Naive thymus-derived CD4-positive, alpha-beta T cell (primary cell): ENCODE results near the gene TLCD5. TPM values are rescaled to one million over a fixed set of nuclear protein-coding genes. Genes with fewer than 3 reads are reported as not detected.

Experiments
- ATAC-seq: fragments of 150-1000 bp; cut with Tn5 transposase; 2 replicates; pipeline ENCODE4 v1.10.0; 2021; ENCODE audit warnings: mild to moderate bottlenecking, moderate library complexity
- CTCF ChIA-PET: fragments of 350-600 bp; sonication (Branson Sonifier 250); formaldehyde crosslinking; loops from one replicate; lab custom pipeline; 2021; ENCODE audit warnings: antibody characterized with exemption; lab: Charles Lee
- POLR2A ChIA-PET: fragments of 350-600 bp; sonication (Branson Sonifier 250); formaldehyde crosslinking; loops from one replicate; lab custom pipeline; 2021; ENCODE audit warnings: antibody characterized with exemption, inconsistent platforms; lab: Charles Lee
- DNase-seq, 9 donors: peaks; one replicate each; pipeline versions ENCODE4 v3.0.0 to v3.0.0-alpha.2; 2020 to 2022; ENCODE audit warnings: mixed read lengths in 1 of 9
- H3K27ac ChIP-seq: one replicate; pipeline ENCODE4 v1.7.0; 2013; ENCODE audit warnings: mild to moderate bottlenecking, low read depth, low read length, moderate library complexity
- H3K27me3 ChIP-seq, 2 donors: one replicate each; pipeline ENCODE4 v1.7.0; 2013; ENCODE audit warnings: low read length in 2 of 2, mild to moderate bottlenecking in 2 of 2, moderate library complexity in 2 of 2; ENCODE audit not compliant: control insufficient read depth in 2 of 2, insufficient read depth in 2 of 2
- H3K36me3 ChIP-seq, 3 experiments: 1 replicate in 2 of 3; 2 replicates in 1 of 3; pipeline ENCODE4 v1.7.0; 2013; ENCODE audit warnings: low read length in 3 of 3, mild to moderate bottlenecking in 3 of 3, moderate library complexity in 1 of 3; ENCODE audit not compliant: insufficient read depth in 3 of 3, control insufficient read depth in 2 of 3
- H3K4me1 ChIP-seq, 2 donors: one replicate each; pipeline ENCODE4 v1.7.0; 2013; ENCODE audit warnings: low read length in 2 of 2, mild to moderate bottlenecking in 2 of 2, moderate library complexity in 1 of 2; ENCODE audit not compliant: control insufficient read depth in 2 of 2, insufficient read depth in 2 of 2
- H3K4me3 ChIP-seq: 2 replicates; pipeline ENCODE4 v1.7.0; 2013; ENCODE audit warnings: mild to moderate bottlenecking, low read length
- H3K9me3 ChIP-seq, 3 experiments: 1 replicate in 2 of 3; 2 replicates in 1 of 3; pipeline ENCODE4 v1.7.0; 2013; ENCODE audit warnings: low read length in 3 of 3; ENCODE audit not compliant: control insufficient read depth in 2 of 3
- H3K27ac Mint-ChIP-seq, 9 donors: one replicate each; pipeline ENCODE4 v1.8.0; 2020 to 2022; ENCODE audit warnings: mixed read lengths in 9 of 9, mild to moderate bottlenecking in 8 of 9, moderate library complexity in 5 of 9, inconsistent platforms in 2 of 9
- H3K27me3 Mint-ChIP-seq, 5 donors: one replicate each; pipeline ENCODE4 v1.8.0; 2021 to 2022; ENCODE audit warnings: mixed read lengths in 5 of 5, mild to moderate bottlenecking in 1 of 5
- H3K36me3 Mint-ChIP-seq, 5 donors: one replicate each; pipeline ENCODE4 v1.8.0; 2020 to 2022; ENCODE audit warnings: mixed read lengths in 5 of 5, mild to moderate bottlenecking in 3 of 5, inconsistent platforms in 1 of 5
- H3K4me1 Mint-ChIP-seq, 7 donors: one replicate each; pipeline ENCODE4 v1.8.0; 2020 to 2022; ENCODE audit warnings: mixed read lengths in 7 of 7, mild to moderate bottlenecking in 3 of 7, inconsistent platforms in 1 of 7
- H3K4me3 Mint-ChIP-seq, 10 donors: one replicate each; pipeline ENCODE4 v1.8.0; 2020 to 2022; ENCODE audit warnings: mild to moderate bottlenecking in 10 of 10, mixed read lengths in 10 of 10, moderate library complexity in 6 of 10, inconsistent platforms in 2 of 10
- H3K9me3 Mint-ChIP-seq, 11 donors: one replicate each; pipeline ENCODE4 v1.8.0; 2020 to 2022; ENCODE audit warnings: mixed read lengths in 11 of 11, mild to moderate bottlenecking in 4 of 11, inconsistent platforms in 1 of 11, moderate library complexity in 1 of 11
- intact Hi-C, 2 donors: fragments of 100-400 bp; cut with micrococcal nuclease; formaldehyde crosslinking; loops; one replicate each; pipeline ENCODE4 v1.15.1; 2023
- polyA plus RNA-seq, 2 donors: library from polyadenylated mRNA; unstranded; fragments of 300-500 nt; fragmentation: Illumina TruSeq; gene quantifications; one replicate each; pipeline ENCODE4 v1.2.3, GENCODE V29; 2021
- total RNA-seq, 6 experiments: library from RNA in 5 of 6; stranded (reverse) in 5 of 6; gene quantifications; 1 replicate in 5 of 6; 2 replicates in 1 of 6; pipeline ENCODE4 v1.2.3 and lab custom pipeline; 2021 to 2026

The TLCD5 gene
- total and polyA plus RNA-seq, 7 experiments from 2014 or later, result 0.11 to 0.48 (median 0.17) TPM; not detected in 4

DNA sequence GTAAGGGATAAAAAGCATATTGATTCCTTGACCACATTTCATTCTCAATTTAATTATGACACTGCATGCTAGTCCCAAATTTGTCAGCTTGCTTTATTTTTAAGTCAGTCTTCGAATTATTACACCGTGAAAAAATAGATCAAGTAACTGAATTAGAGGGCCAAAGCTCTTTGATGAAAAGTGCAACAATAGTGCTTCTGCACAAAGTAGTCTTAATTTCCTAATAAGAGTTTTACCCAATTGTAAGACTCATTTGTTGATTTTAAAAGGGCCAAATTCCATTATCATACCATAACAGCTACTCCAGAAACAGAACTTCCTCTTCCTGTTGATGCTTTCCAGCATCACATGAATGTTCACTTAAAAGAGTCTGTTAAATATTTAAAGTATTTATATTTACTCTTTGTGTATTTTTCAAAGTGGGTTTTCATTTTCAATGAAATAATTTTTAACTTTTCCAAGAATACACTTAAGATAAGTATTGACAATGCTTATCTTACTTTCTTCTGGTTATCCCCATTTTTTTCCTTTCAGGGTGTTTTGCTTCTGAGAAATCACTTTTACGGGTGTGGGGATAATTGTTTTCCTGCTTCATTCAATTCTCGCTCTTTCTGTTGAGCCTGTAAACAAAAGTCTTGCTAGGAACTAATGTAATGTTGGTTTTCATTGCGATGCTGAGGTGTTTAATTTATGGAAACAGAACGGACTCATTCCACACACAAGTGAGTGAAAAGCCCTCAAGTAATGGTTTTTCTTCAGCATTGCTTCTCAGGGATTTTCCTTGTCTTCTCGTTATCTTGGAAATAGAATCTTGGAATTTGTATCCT is 13.2 kb downstream of the TLCD5 start:
- peaks cover 13 to 24% of the 10 kb centered on the region in 2 donors for H3K4me1 ChIP-seq
- ATAC-seq, result no peak
- intact Hi-C loops, result loop anchor here (5.0 to 10.0 kb wide), 5 partner anchors 74 to 614 kb away; partner anchors contain the start of genes GRIK4 (in 1 of the 2), NECTIN1 (in 1 of the 2) and OAF (in 1 of the 2)

DNA sequence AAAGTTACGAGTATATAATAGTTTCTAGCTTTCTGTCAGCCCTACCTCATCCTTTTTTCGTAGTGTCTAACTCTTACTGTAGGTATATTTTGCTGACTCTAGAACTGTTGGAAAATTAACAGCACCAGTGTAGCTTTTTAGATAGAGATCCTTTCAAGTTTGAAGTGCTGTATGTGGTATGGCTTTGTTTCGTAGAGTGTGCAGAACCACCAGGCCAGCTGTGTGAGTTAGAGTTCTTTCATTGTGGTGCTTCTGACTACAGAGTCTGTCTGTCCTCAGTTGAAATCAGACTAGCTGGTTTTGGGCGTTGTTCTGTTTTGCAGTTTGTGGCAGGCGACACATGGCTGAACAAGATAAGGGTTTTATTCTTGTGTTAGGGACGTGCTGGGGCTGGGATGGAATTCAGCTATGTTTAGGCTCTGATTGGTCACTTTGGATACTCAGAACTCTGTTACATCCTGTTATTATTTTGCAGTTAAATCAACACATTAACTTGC is 14.3 kb downstream of the TLCD5 start:
- ChIA-PET POLR2A (no interaction called here), CTCF (interaction anchor here (0.7 kb wide), 1 partner anchor 12 kb away, joined by 3 read pairs; no protein-coding TSS in a partner anchor)
- Histone ChIP-seq H3K4me1 (peaks cover 23 to 35% of the 10 kb centered on the region in 2 donors), H3K36me3 (no peaks in the 10 kb centered on the region), H3K4me3 (no peak overlapping the region), H3K9me3 (no peaks in the 10 kb centered on the region), H3K27ac (no peak overlapping the region), H3K27me3 (peaks cover 0 to 47% of the 10 kb centered on the region in 2 donors)
- H3K9me3 Mint-ChIP-seq, result peaks cover 0 to 18% (median 5%) of the 10 kb centered on the region in 11 donors
- ATAC-seq (no peak), DNase-seq (no peak)
- peaks cover 0 to 10% (median 5%) of the 10 kb centered on the region in 5 donors for H3K36me3 Mint-ChIP-seq
- H3K27ac Mint-ChIP-seq, result no peak overlapping the region
- H3K4me1 Mint-ChIP-seq, result peaks cover 31 to 49% (median 38%) of the 10 kb centered on the region in 7 donors
- intact Hi-C loops, result loop anchor here (5.0 to 10.0 kb wide), 5 partner anchors 73 to 615 kb away; partner anchors contain the start of genes GRIK4 (in 1 of the 2), NECTIN1 (in 1 of the 2) and OAF (in 1 of the 2)
- peaks cover 47 to 66% (median 60%) of the 10 kb centered on the region in 5 donors for H3K27me3 Mint-ChIP-seq
- peak overlapping the region in 1 of 10 donors; percentile 39 for H3K4me3 Mint-ChIP-seq

More for the DNA sequence above, 13.2 kb downstream of the TLCD5 start:
- no peak for DNase-seq
- Mint-ChIP-seq H3K4me1 (peaks cover 27 to 40% (median 31%) of the 10 kb centered on the region in 7 donors), H3K4me3 (peak overlapping the region in 9 of 10 donors; percentile 70 to 95 (median 85)), H3K27me3 (peaks cover 50 to 68% (median 64%) of the 10 kb centered on the region in 5 donors), H3K36me3 (peaks cover 0 to 10% (median 5%) of the 10 kb centered on the region in 5 donors), H3K27ac (peak overlapping the region in 1 of 9 donors; percentile 19), H3K9me3 (peaks cover 0 to 18% (median 5%) of the 10 kb centered on the region in 11 donors)
- POLR2A ChIA-PET, result no interaction called here
- Histone ChIP-seq H3K27ac (no peak overlapping the region), H3K9me3 (no peaks in the 10 kb centered on the region), H3K4me3 (no peak overlapping the region), H3K36me3 (no peaks in the 10 kb centered on the region), H3K27me3 (peaks cover 0 to 44% of the 10 kb centered on the region in 2 donors)
- CTCF ChIA-PET, result no interaction called here

DNA sequence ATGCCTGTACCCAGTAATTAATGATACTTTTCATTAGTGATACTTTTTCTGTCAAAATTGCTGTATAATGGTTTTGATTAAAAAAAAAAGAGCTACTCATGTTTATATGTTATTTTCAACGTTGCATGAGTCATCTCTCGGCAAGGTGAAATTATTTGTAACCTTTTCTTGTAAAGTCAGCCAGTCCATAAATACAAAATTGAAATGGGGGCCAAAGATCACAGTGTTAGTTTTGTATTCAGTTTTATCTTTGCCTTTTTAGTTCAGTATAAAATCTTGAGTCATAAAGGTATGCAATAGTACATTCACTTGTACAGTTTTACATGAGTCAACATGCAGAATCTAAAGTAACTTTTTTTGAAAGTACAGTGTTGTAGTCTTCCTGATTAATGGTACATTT is 15.4 kb downstream of the TLCD5 start:
- Histone ChIP-seq H3K27ac (no peak overlapping the region), H3K4me1 (peaks cover 25 to 37% of the 10 kb centered on the region in 2 donors), H3K9me3 (no peaks in the 10 kb centered on the region), H3K4me3 (no peak overlapping the region), H3K27me3 (peaks cover 0 to 47% of the 10 kb centered on the region in 2 donors), H3K36me3 (no peaks in the 10 kb centered on the region)
- POLR2A ChIA-PET, result interaction anchor here (0.8 kb wide), 1 partner anchor 146 kb away, joined by 3 read pairs; no protein-coding TSS in a partner anchor
- H3K27ac Mint-ChIP-seq, result no peak overlapping the region
- peaks cover 34 to 51% (median 40%) of the 10 kb centered on the region in 7 donors for H3K4me1 Mint-ChIP-seq
- peaks cover 0 to 18% (median 5%) of the 10 kb centered on the region in 11 donors for H3K9me3 Mint-ChIP-seq
- CTCF ChIA-PET, result no interaction called here
- H3K4me3 Mint-ChIP-seq, result no peak overlapping the region
- peaks cover 47 to 69% (median 66%) of the 10 kb centered on the region in 5 donors for H3K27me3 Mint-ChIP-seq
- DNase-seq (no peak), ATAC-seq (no peak)
- intact Hi-C loops, result no loop called here
- H3K36me3 Mint-ChIP-seq, result peaks cover 0 to 10% (median 5%) of the 10 kb centered on the region in 5 donors

DNA sequence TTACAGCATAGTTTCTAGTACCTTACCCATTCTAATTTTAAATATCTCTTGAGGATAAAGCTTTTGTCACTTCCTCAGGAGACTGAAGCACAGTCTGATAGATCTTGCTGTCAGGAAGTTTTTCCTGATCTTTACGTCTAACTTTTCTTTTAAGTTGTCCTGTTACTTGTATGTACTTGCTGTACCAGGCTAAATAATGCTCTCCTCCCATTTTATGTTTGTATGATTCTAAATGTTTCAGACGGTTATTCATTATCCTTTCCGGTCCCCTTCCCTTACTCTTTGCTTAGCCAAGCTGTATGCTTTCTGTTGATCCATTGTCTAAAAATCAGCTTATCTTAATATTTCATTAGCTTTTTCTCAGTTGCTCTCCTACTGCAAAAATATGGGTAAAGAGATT is 17.1 kb downstream of the TLCD5 start:
- peaks cover 60 to 79% (median 76%) of the 10 kb centered on the region in 5 donors for H3K27me3 Mint-ChIP-seq
- H3K9me3 ChIP-seq, result no peaks in the 10 kb centered on the region
- DNase-seq (no peak), ATAC-seq (no peak)
- peaks cover 0 to 57% of the 10 kb centered on the region in 2 donors for H3K27me3 ChIP-seq
- peaks cover 23 to 30% of the 10 kb centered on the region in 2 donors for H3K4me1 ChIP-seq
- H3K4me3 ChIP-seq, result no peak overlapping the region
- intact Hi-C loops, result no loop called here
- H3K4me1 Mint-ChIP-seq, result peaks cover 36 to 57% (median 43%) of the 10 kb centered on the region in 7 donors
- ChIA-PET CTCF (no interaction called here), POLR2A (no interaction called here)
- no peak overlapping the region for H3K27ac Mint-ChIP-seq
- H3K4me3 Mint-ChIP-seq, result no peak overlapping the region
- peaks cover 0 to 8% (median 5%) of the 10 kb centered on the region in 5 donors for H3K36me3 Mint-ChIP-seq
- peaks cover 0 to 15% (median 5%) of the 10 kb centered on the region in 11 donors for H3K9me3 Mint-ChIP-seq
- no peak overlapping the region for H3K27ac ChIP-seq
- H3K36me3 ChIP-seq, result no peaks in the 10 kb centered on the region

DNA sequence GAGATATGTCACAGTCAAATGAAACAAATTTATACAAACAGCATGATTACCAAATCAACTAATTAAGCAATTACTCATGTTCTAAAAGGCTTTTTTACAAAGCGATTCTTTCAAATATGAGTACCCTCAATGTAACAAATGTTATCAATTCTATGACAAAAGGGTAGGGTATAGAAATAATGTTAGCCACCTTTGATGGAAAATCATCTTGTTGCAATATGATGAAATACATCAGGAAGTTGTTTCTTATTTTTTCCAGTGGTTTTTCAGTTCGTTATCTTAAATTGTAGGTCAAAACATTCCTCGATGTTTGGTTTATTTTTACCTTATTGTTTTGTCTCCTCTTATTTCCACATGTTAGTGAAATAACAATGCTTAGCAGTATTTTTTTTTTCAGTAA is 17.6 kb downstream of the TLCD5 start:
- intact Hi-C loops, result no loop called here
- Histone ChIP-seq H3K27ac (no peak overlapping the region), H3K4me1 (peaks cover 21 to 25% of the 10 kb centered on the region in 2 donors), H3K27me3 (peaks cover 0 to 57% of the 10 kb centered on the region in 2 donors), H3K9me3 (no peaks in the 10 kb centered on the region), H3K36me3 (no peaks in the 10 kb centered on the region), H3K4me3 (no peak overlapping the region)
- CTCF ChIA-PET, result no interaction called here
- H3K4me1 Mint-ChIP-seq, result peaks cover 31 to 53% (median 41%) of the 10 kb centered on the region in 7 donors
- peaks cover 0 to 8% (median 5%) of the 10 kb centered on the region in 5 donors for H3K36me3 Mint-ChIP-seq
- H3K4me3 Mint-ChIP-seq, result no peak overlapping the region
- peaks cover 59 to 79% (median 76%) of the 10 kb centered on the region in 5 donors for H3K27me3 Mint-ChIP-seq
- POLR2A ChIA-PET, result no interaction called here
- ATAC-seq (no peak), DNase-seq (no peak)
- H3K27ac Mint-ChIP-seq, result no peak overlapping the region
- peaks cover 0 to 13% (median 5%) of the 10 kb centered on the region in 11 donors for H3K9me3 Mint-ChIP-seq

DNA sequence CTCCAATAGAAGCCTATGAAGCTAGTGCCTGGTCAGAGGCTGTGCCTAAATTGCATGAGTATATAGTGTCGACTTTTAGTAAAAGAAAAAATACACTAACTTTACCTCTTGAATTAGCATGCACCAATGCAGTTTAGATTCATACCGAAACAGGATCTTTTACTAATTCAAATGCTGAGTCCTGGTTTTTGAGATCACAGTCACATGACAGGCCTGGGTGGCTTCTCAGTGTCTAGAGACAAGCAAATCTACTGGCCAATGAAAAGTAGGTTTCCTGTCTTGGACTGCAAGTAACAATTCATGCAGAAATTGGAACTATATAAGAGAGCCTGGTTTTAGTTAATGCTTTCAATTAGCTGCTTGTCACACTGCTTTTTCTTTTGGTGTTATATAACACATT is 18.3 kb downstream of the TLCD5 start:
- no peak overlapping the region for H3K27ac Mint-ChIP-seq
- Histone ChIP-seq H3K27ac (no peak overlapping the region), H3K9me3 (no peaks in the 10 kb centered on the region), H3K4me1 (peaks cover 19 to 22% of the 10 kb centered on the region in 2 donors), H3K27me3 (peaks cover 0 to 52% of the 10 kb centered on the region in 2 donors), H3K36me3 (no peaks in the 10 kb centered on the region), H3K4me3 (no peak overlapping the region)
- ATAC-seq (no peak), DNase-seq (no peak)
- peaks cover 58 to 76% (median 70%) of the 10 kb centered on the region in 5 donors for H3K27me3 Mint-ChIP-seq
- intact Hi-C loops, result no loop called here
- H3K36me3 Mint-ChIP-seq, result peaks cover 0 to 5% (median 5%) of the 10 kb centered on the region in 5 donors
- H3K4me3 Mint-ChIP-seq, result peak overlapping the region in 1 of 10 donors; percentile 32
- peaks cover 0 to 8% (median 3%) of the 10 kb centered on the region in 11 donors for H3K9me3 Mint-ChIP-seq
- peaks cover 27 to 47% (median 37%) of the 10 kb centered on the region in 7 donors for H3K4me1 Mint-ChIP-seq
- ChIA-PET CTCF (interaction anchor here (0.7 kb wide), 1 partner anchor 33 kb away, joined by 3 read pairs; no protein-coding TSS in a partner anchor), POLR2A (no interaction called here)
